HG03280 (cell line): Measurements from ENCODE around the gene CDK19.
"Not testable (repeated sequence)": the region's sequence is repeated elsewhere in the genome, so short reads cannot be mapped to it uniquely, and the experiment has no call there.

Experiments used
- ATAC-seq: cut with Tn5 transposase; IDR thresholded peaks from one replicate; pipeline ENCODE4 v1.9.1; 2021; ENCODE audit warnings: mild to moderate bottlenecking, moderate library complexity; ENCODE audit not compliant: unreplicated experiment

CDK19 gene

DNA sequence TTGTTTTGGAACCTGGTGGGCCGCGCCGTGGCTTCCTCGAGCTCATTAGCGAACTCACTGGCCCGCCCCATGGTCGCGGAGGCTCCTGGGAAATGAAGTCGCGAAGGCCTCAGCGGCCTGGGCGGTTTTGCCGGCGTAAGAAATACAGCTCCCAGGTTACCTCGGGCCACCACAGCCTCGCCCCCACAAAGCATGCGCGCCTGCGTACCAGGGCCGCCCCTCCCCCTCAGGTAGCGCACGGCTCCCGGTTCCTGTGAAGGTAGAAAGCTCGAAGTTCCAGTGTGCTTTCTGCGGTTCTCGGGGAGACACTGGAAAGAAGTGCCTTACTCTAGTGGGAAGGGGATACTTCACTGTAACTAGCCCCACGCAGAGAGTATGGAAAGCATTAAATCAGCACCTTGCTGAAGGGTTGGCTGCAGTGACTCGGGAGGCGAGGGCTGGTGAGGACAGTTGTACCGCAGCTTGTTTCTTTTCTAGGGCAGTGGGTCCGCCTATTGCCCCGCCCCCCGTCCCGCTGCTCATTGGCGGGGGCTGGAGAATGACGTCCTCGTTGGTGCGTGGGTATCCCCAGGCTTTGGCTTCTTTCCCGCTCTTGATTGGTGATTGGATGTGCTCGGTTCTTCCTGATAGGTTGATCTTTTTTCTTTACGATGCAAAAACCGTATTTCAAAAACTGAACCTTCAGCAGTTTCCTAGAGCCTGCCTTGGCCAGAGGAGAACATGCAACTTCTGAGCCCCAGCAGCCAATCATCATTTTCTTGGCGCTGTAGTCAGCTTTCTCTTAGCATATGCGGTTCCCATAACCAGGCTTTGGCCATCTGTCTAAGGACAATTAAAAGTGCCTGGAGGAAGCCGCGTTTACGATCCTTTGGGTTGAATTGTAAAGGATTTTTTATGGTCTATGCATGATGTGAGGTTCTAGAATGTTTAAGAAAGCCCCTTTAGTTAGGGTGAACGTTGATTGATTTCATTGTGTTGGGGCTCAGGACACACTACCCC lies at the start of gene CDK19:
CDK19 (minus strand) TSS at position 59 of the 999 bp plus-strand sequence. CDS start 333 bp downstream, outside the sequence.
- peak; percentile 75 for ATAC-seq

DNA sequence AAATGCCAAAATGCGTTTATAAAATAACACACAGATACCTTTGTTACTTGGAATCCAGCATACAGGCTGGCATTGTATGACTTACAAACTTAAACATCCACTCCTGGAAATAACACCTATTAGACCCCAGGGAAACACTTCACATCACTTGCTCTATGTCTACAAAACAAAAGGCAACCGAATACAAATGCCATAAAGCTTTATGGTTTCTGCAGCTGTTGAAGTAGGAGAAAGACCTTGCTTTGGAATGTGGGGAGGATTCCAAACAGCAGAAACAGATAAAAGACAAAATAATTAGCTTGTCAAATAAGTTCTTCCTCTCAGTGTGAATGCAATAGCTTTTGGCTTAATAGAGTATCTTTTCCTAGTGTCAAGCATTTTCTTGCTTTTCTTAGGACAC lies 49.6 kb upstream of the CDK19 start:
- no peak for ATAC-seq

DNA sequence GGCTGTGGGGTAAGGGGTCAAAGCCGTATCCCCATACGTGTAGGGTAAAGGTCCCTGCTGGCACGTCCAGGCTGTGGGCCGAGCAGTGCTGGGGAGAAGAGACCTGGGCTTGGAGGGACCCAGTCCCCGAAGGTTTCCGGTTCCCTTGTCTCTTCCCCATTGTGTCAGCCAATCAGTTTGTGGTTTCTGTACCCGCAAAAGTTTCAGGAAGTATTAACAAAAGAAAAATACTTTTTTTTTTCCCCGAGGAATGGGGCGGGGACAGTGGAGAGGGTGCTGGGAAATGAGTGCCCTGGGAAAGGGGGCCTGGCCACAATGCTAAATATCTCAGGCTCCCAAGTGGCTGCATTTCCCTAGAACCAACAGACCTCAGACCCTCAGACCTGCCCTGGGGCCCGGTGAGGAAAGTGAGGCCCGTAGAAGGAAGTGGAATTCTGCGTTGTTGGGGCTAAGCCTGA lies 44.1 kb upstream of the CDK19 start:
- no peak for ATAC-seq

DNA sequence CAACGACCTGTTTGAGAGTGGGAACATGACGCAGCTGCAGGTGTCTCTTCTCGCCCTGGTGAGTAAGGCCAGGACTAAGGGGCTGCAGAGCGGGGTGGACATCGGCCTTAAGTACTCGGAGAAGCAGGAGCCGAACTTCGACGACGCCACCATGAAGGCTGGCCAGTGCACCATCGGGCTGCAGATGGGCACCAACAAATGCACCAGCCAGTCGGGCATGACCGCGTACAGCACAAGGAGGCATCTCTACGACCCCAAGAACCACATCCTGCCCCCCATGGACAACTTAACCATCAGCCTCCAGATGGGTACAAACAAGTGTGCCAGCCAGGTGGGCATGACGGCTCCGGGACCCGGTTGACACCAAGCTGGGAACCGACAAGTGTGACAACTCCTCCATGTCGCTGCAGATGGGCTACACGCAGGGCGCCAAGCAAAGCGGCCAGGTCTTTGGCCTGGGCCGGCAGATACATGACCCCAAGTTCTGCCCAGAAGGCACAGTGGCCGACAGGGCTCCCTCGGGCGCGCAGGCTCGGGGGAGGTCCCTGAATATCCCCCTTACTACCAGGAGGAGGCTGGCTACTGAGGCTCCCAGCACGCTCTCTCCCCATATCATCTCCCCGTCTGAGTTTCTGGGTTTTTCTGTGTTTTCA lies 43.4 kb upstream of the CDK19 start:
- no peak for ATAC-seq

DNA sequence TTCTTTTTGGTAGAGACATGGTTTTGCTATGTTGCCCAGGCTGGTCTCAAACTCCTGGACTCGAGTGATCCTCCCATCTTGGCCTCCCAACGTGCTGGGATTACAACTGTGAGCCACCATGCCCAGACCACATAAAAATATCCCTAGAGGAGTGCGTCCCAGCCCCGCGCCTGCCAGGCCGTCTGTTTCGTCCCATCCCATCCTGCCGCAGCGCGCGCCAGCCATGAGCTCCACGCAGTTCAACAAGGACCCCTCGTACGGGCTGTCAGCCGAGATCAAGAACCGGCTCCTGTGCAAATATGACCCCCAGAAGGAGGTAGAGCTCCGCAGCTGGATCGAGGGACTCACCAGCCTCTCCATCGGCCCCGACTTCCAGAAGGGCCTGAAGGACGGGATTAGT lies 42.7 kb upstream of the CDK19 start:
- ATAC-seq, result no peak

DNA sequence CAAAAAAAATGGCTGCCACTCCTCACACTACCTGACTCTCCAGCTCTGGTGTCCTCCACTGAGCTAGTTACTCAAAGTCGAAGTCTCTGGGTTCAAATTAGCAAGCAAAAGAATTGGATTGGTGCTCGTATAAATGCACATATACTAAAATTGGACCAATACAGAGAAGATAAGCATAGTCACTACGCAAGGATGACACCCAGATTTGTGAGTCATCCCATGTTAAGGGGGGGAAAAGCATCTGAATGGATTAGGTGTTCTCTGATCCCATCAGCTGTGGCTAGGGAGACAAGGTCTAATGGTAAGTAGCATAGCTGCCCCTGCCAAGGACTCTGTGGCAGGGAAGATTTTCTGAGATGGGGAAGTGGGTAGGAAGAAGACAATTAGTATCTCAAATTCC lies 41.0 kb upstream of the CDK19 start:
- ATAC-seq, result no peak

DNA sequence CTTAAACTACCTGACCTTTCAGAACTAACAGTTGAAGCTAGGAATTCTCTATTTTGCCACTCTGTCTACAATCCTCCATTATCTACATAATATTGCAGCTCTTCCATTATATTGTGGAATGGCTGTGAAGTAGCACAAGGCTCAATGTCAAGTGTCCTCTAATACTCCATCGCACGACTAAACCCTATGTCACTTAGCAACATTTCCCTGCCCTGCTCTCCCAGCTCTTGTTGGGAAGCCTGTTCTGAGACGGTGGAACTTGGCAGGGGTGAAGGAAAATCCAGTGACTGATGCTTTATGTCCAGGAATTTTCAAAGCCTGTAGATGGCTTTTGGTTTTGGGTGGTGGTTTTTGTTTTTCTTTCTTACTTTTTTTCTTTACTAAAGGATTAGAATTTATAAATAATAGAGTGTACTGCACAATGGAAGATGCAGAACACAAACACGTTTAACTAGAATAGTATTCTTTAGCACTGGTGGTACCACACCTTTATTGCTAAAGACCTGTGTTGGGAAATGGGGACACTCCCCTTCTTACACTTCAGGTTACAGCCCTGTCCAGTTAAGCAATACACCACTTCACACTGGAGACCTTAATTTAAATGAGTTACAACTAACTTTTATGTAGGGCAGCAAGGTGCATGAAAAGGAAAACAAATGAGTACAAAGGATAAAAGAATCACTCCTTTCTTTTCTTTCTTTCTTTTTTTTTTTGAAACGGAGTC lies 38.6 kb upstream of the CDK19 start:
- no peak for ATAC-seq

DNA sequence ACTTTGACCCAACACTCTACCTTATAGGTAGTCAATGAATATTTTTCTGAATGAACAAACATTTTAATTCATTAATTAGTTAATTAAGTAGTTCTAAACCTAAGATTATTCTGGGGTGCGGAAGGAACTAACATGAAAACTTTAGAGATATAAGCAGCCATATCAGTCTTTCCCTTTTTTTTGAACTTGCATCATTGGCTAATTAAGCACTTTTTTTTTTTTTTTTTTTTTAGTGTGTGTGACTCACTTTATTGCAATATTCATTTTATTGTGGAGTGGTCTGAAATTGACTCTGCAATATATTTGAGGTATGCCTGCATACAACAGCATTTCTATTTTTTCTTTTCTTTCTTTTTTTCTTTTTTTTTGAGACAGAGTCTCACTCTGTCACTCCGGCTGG lies 37.5 kb upstream of the CDK19 start:
- ATAC-seq, result no peak

DNA sequence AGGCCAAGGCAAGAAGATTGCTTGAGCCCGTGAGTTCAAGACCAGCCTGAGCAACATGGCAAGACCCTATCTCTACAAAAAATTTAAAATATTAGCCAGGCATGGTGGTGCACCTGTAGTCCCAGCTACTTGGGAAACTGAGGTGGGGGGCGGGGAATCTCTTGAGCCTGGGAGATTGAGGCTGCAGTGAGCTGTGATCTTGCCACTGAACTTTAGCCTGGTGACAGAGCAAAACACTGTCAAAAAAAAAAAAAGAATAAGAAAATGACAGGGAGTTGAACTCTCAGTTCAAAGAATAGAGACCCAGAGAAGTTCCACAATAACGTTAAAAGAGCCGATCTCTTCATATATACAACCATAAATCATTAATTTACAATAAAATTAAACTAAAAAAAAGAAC lies 34.5 kb upstream of the CDK19 start:
- ATAC-seq, result no peak

DNA sequence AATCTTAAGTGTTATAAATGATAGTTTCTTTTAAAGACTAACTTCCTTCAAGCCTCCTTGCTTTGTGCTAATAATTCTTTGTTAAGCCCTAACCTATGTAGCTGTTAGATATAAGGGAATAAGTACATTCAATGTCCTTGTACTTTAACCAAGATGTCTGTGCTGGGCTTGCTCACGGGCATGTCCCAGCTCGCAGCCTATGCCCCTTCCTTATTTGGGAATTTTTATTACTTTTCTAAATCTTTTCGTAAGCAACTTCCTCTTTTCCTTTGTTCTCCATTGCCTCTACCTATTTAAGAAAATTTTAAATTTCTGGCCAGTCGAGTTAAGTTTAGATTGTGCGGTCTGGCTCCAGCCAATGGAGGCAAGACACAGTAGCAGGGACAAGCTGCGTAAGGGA lies 26.0 kb upstream of the CDK19 start:
- no peak for ATAC-seq

DNA sequence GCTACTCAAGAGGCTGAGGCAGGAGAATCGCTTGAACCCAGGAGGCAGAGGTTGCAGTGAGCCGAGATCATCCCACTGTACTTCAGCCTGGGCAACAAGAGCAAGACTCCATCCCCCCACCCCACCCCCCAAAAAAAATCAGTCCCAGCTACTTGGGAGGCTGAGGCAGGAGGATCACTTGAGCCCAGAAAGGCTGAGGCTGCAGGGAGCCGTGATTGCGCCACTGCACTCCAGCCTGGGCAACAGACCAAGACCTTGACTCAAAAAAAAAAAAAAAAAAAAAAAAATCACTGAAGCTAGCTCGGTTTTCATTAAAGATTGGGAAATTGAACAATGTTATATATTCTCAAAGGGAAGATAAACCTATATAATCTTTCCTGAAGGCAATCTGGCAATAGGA lies 20.5 kb upstream of the CDK19 start:
- ATAC-seq, result not testable (repeated sequence)

DNA sequence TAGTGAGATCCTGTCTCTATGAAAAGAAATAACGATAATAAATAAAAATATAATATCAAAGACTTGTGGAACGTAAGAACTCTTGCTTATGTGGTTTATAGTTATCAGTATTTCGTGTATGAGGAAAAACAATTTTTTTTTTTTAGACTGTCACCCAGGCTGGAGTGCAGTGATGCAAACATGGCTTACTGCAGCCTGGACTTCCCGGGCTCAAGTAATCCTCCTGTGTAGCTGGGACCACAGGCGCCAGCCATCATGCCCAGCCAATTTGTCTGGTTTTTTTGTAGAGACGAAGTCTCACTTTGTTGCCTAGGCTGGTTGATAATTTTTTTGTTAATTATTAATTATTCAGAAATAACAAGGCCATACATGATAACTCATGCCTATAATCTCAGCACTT lies 18.6 kb upstream of the CDK19 start:
- no peak for ATAC-seq

DNA sequence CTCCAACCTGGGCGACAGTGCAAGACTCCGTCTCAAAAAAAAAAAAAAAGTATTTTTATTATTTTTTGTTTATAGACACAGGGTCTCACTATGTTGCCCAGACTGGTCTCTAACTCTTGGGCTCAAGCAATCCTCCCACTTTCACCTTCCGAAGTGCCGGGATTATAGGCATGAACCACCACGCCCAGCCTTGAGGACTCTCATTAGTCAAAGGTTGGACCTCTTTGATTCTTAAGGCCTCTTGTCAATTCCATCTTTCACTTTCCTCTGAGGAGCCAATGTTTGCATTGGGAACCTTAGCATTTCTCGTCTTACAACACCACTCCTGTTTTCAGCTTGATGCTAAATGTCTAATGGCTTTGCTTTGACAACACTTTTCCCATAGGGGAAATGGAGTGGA lies 16.1 kb upstream of the CDK19 start:
- no peak for ATAC-seq

DNA sequence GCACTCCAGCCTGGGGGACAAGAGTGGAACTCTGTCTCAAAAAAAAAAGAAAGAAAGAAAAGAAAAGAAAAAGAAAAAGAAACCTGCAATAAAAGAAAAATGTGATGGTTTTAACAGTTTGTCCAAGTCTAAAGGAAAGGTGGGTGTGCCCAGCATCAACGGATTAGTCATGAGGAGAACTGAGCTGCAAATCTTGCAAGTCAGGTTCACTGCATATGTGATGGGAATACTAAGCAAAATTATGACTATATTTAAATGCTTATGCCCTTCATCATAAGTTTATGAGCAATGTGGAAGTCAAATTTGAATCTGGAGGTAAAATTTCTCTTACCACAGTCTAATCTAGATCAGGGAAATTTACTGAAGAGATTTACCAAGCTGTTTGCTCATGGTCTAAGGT lies 13.1 kb upstream of the CDK19 start:
- ATAC-seq, result no peak

DNA sequence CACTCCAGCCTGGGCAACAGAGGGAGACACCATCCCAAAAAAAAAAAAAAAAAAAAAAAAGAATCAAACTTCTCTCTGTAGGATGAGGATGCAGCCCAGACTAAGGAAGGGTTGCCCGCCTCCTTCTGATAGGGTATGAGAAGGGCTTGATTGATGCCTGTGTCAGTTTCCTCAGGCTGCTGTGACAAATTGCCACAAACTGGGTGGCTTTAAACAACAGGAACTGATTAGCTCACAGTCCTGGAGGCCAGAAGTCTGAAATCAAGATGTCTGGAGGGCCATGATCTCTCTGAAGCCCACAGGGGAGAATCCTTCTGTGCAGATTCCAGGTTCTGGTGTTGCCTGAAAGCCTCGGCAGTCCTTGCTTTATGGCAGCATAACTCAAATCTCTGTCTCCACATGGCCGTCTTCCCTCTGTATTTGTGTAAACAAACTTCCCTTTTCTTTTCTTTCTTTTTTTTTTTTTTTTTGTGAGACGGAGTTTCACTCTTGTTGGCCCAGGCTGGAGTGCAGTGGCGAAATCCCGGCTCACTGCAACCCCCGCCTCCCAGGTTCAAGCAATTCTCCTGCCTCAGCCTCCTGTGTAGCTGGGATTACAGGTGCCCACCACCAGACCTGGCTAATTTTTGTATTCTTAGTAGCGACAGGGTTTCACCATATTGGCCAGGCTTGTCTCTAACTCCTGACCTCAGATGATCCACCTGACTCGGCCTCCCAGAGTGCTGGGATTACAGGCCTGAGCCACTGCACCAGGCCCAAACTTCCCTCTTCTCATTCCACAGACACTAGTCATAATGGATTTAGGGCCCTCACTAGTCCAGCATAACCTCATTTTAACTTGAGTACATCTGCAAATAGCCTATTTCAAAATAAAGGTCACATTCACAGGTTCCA lies 11.2 kb upstream of the CDK19 start:
- no peak for ATAC-seq

DNA sequence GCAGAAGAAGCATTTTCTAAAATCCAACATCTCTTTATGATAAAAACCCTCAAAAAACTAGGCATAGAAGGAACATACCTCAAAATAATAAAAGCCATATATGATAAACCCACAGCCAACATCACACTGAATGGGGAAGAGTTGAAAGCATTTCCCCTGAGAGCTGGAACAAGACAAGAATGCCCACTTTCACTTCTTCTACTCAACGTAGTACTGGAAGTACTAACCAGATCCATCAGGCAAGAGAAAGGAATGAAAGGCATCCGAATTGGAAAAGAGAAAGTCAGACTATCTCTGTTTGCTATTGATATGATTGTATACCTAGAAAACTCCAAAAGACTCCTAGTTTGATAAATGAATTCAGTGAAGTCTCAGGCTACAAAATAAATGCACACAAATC lies 7.9 kb upstream of the CDK19 start:
- ATAC-seq, result no peak

DNA sequence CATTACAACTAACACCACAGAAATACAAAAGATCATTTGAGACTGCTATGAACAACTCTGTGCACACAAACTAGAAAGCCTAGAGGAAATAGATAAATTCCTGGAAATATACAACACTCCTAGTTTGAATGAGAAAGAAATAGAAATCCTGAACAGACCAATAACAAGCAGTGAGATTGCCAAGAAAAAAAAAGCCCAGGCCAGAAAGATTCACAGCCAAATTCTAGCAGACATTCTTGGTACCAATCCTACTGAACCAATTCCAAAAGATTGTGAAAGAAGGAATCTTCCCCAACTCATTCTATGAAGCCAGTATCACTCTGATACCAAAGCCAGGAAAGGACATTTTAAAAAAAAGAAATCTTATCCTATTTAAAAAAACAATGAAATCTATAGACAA lies 7.0 kb upstream of the CDK19 start:
- ATAC-seq, result no peak

DNA sequence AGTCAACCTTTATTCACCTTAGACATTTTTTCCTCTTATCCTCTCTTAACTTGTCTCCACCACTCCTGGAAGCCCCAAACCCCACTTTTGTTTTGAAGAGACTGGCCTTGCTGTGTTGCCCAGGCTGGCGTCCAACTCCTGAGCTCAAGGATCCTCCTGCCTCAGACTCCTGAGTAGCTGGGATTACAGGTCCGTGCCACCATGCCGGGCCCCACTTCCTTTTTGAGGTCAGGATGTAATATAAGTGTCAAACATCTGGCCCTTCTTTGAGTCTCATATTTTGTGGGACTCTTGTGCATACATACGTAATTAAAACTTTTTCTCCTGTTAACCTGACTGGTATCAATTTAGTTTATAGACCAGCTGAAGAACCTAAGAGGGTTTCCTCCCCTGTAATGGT lies 1.4 kb upstream of the CDK19 start:
- ATAC-seq, result no peak

DNA sequence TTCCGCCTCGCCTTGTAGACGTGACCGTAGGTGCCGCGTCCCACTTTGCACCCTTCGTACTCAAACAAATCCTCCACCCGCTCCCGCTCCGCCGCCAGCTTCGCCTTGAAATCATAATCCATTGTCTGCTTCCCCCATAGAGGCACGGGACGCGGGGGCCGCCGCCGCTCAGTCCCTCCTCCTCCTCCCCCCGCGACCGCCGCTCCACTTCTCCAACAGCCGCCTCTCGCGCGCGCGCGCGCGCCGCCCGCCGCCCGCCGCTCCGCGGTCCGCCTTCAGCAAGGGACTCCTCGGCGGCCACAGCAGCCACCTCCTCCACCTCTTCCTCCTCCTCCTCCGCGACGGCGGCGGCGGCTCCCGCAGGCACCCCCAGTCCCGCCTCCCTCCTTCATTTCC lies 256 bp downstream of the CDK19 start:
- ATAC-seq, result no peak
